Activated T-cell treated with anti-CD3 and anti-CD28 coated beads, Interleukin-2, amount 50 U/mL, for 4 hours (primary cell): ENCODE results near the gene NT5DC4. TPM values are rescaled to one million over a fixed set of nuclear protein-coding genes. Genes with fewer than 3 reads are reported as not detected.
"Not testable (repeated sequence)": the region's sequence is repeated elsewhere in the genome, so short reads cannot be mapped to it uniquely, and the experiment has no call there.

Experiments
- ATAC-seq, 2 donors: fragments of 200-7000 bp; cut with Tn5 transposase; one replicate each; pipeline ENCODE4 v1.10.0; 2021
- DNase-seq: peaks from one replicate; pipeline ENCODE4 v3.0.0-alpha.2; 2020
- H3K27me3 Mint-ChIP-seq: one replicate; pipeline ENCODE4 v1.8.0; 2021; ENCODE audit warnings: low read depth, mixed read lengths
- H3K36me3 Mint-ChIP-seq: one replicate; pipeline ENCODE4 v1.8.0; 2022; ENCODE audit warnings: mixed read lengths; ENCODE audit not compliant: insufficient read depth
- H3K4me1 Mint-ChIP-seq: one replicate; pipeline ENCODE4 v1.8.0; 2021; ENCODE audit warnings: low read depth, mixed read lengths
- H3K4me3 Mint-ChIP-seq: one replicate; pipeline ENCODE4 v1.8.0; 2021; ENCODE audit warnings: mild to moderate bottlenecking, moderate library complexity, mixed read lengths
- H3K9me3 Mint-ChIP-seq: one replicate; pipeline ENCODE4 v1.8.0; 2021; ENCODE audit warnings: mixed read lengths
- total RNA-seq, 3 donors: library from RNA; stranded (reverse); gene quantifications; one replicate each; pipeline ENCODE4 v1.2.1, GENCODE V29; 2021

NT5DC4 gene
- total RNA-seq, 3 donors from 2014 or later: not detected

GRCh38 chr2:112690853-112691401 is 29.9 kb upstream of the NT5DC4 start:
- no peaks in the 10 kb centered on the region for H3K27me3 Mint-ChIP-seq
- no peak overlapping the region for H3K4me3 Mint-ChIP-seq
- no peaks in the 10 kb centered on the region for H3K9me3 Mint-ChIP-seq
- peak; percentile 56 for DNase-seq
- H3K4me1 Mint-ChIP-seq: peaks cover 33% of the 10 kb centered on the region
- ATAC-seq: peak; percentile 63 to 74
- H3K36me3 Mint-ChIP-seq: no peaks in the 10 kb centered on the region

GRCh38 chr2:112691881-112692281 is 28.9 kb upstream of the NT5DC4 start:
- peaks cover 33% of the 10 kb centered on the region for H3K4me1 Mint-ChIP-seq
- DNase-seq: no peak
- no peaks in the 10 kb centered on the region for H3K36me3 Mint-ChIP-seq
- H3K9me3 Mint-ChIP-seq: no peaks in the 10 kb centered on the region
- H3K27me3 Mint-ChIP-seq: no peaks in the 10 kb centered on the region
- no peak overlapping the region for H3K4me3 Mint-ChIP-seq
- ATAC-seq: no peak

- Mint-ChIP-seq H3K9me3 (no peaks in the 10 kb centered on the region), H3K4me1 (peaks cover 33% of the 10 kb centered on the region), H3K27me3 (no peaks in the 10 kb centered on the region), H3K36me3 (no peaks in the 10 kb centered on the region), H3K4me3 (no peak overlapping the region)
- DNase-seq (peak; percentile 30), ATAC-seq (peak; percentile 85 to 86)
These were observed 28.3 kb upstream of the NT5DC4 start for GRCh38 chr2:112692495-112692911.

DNA sequence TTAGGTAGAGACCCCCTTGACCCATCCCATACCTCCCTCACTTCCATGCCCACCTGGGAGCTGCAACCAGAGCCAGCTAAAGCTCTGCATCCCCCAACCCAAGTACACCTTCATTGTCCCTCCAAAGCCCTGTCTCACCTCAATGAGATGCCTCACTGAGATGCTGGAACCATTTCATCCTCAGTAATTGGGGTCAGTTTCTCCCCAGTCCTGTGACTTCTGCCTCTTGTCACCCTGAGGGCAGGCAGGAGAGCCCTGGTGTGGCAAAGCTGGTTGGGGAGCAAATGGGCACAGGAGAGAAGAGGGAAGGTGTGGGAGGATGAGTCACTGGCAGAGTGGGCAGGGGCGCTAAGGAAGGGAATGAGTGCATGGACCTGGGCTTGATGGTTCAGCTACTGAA is 27.9 kb upstream of the NT5DC4 start:
- ATAC-seq (peak; percentile 59 to 60), DNase-seq (no peak)
- Mint-ChIP-seq H3K4me3 (no peak overlapping the region), H3K27me3 (no peaks in the 10 kb centered on the region), H3K4me1 (peaks cover 33% of the 10 kb centered on the region), H3K36me3 (no peaks in the 10 kb centered on the region), H3K9me3 (no peaks in the 10 kb centered on the region)

- Mint-ChIP-seq H3K4me3 (no peak overlapping the region), H3K9me3 (no peaks in the 10 kb centered on the region), H3K27me3 (no peaks in the 10 kb centered on the region), H3K4me1 (peaks cover 33% of the 10 kb centered on the region), H3K36me3 (no peaks in the 10 kb centered on the region)
- ATAC-seq: no peak
- DNase-seq: no peak
These were observed 27.2 kb upstream of the NT5DC4 start for GRCh38 chr2:112693596-112693995.

DNA sequence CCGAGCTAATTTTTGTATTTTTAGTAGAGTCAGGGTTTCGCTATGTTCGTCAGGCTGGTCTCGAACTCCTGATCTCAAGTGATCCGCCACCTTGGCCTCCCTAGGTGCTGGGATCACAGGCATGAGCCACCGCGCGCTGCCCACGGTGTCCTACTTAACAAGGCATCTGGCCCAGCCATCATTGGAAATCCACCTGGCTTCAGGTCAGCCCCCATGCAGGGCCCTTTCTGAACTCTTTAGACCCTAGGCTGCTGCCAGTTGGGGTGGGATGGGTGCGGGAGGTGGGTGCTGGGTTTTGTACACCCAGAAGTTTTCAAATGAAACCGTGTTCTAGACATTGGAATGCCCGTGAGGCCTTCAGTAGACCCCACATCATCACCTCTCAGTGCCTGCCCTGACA is 26.6 kb upstream of the NT5DC4 start:
- DNase-seq: no peak
- no peaks in the 10 kb centered on the region for H3K27me3 Mint-ChIP-seq
- H3K36me3 Mint-ChIP-seq: no peaks in the 10 kb centered on the region
- no peak overlapping the region for H3K4me3 Mint-ChIP-seq
- peaks cover 33% of the 10 kb centered on the region for H3K4me1 Mint-ChIP-seq
- no peak for ATAC-seq
- no peaks in the 10 kb centered on the region for H3K9me3 Mint-ChIP-seq

DNA sequence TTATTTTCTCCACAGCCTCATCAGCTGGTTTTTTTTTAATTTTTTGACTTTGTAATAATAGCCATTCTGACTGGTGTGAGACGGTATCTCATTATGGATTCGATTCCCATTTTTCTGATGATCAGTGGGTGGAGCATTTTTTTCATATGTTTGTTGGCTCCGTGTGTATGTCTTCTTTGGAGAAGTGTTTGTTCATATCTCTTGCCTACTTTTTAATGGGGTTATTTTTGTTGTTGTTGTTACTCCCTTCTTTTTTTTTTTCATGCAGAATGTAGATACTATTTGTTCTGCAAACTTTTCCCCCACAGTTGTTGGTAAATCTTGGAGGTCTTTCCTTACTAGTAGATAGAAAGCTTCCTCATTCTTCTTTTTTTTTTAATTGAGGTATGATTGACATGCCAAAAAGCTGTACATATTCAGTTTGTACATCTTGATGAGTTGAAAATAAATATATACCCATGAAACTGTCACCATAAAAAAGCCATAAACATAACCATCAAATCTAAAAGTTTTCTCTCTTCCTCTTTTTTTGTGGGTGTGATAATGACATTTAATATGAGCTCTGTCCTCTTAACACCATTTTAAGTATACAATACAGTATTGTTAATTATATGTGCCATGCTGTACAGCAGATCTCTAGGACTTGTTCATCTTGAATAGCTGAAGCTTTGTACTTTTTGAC is 21.8 kb upstream of the NT5DC4 start:
- H3K4me1 Mint-ChIP-seq: peaks cover 9% of the 10 kb centered on the region
- ATAC-seq (no peak), DNase-seq (no peak)
- no peaks in the 10 kb centered on the region for H3K36me3 Mint-ChIP-seq
- H3K4me3 Mint-ChIP-seq: no peak overlapping the region
- no peaks in the 10 kb centered on the region for H3K27me3 Mint-ChIP-seq
- no peaks in the 10 kb centered on the region for H3K9me3 Mint-ChIP-seq

- Mint-ChIP-seq H3K36me3 (no peaks in the 10 kb centered on the region), H3K4me1 (peaks cover 9% of the 10 kb centered on the region), H3K27me3 (peaks cover 2% of the 10 kb centered on the region), H3K9me3 (no peaks in the 10 kb centered on the region), H3K4me3 (no peak overlapping the region)
- ATAC-seq: no peak
- no peak for DNase-seq
These were observed 20.7 kb upstream of the NT5DC4 start for GRCh38 chr2:112699984-112700667.

- H3K27me3 Mint-ChIP-seq: peaks cover 2% of the 10 kb centered on the region
- no peak overlapping the region for H3K4me3 Mint-ChIP-seq
- DNase-seq: no peak
- H3K36me3 Mint-ChIP-seq: no peaks in the 10 kb centered on the region
- no peaks in the 10 kb centered on the region for H3K9me3 Mint-ChIP-seq
- H3K4me1 Mint-ChIP-seq: peaks cover 13% of the 10 kb centered on the region
- ATAC-seq: no peak
These were observed 19.8 kb upstream of the NT5DC4 start for GRCh38 chr2:112701052-112701451.

DNA sequence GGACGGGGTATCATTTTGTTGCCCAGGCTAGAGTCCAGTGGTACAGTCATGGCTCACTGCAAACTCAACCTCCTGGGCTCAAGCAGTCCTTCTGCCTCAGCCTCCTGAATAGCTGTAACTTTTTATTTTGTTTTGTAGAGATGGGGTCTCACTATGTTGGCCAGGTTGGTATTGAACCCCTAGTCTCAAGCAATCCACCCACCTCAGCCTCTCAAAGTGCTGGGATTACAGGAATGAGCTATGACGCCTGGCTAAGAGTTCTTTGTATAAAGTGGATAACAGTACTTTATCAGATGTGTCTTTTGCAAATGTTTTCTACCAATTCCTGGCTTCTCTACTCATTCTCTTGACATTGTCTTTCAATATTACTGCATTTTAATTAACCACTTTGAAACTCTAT is 17.1 kb upstream of the NT5DC4 start:
- ATAC-seq (no peak), DNase-seq (no peak)
- Mint-ChIP-seq H3K4me1 (peaks cover 31% of the 10 kb centered on the region), H3K36me3 (no peaks in the 10 kb centered on the region), H3K4me3 (no peak overlapping the region), H3K9me3 (no peaks in the 10 kb centered on the region), H3K27me3 (peaks cover 3% of the 10 kb centered on the region)

DNA sequence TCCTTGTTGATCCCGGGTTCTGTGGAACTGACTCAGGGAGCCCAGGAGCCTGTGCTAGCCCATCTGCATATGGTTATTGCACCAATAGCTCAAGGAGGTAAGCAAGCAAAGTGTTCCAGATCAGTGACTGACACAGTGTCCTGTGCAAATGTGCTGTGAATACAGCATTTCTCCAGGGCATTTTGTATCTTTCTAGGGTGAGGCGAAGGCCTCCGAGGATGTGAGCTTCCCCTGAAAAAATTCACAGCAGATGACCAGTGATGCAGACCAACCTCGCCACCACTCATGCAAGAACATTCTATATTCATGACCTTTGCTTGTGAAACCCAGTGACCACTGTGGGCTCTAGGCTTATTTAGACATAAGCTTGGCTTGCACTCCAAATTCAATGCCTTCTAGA is 15.2 kb upstream of the NT5DC4 start:
- no peak overlapping the region for H3K4me3 Mint-ChIP-seq
- ATAC-seq: no peak
- peaks cover 36% of the 10 kb centered on the region for H3K4me1 Mint-ChIP-seq
- no peaks in the 10 kb centered on the region for H3K36me3 Mint-ChIP-seq
- no peaks in the 10 kb centered on the region for H3K9me3 Mint-ChIP-seq
- H3K27me3 Mint-ChIP-seq: peaks cover 3% of the 10 kb centered on the region
- no peak for DNase-seq

DNA sequence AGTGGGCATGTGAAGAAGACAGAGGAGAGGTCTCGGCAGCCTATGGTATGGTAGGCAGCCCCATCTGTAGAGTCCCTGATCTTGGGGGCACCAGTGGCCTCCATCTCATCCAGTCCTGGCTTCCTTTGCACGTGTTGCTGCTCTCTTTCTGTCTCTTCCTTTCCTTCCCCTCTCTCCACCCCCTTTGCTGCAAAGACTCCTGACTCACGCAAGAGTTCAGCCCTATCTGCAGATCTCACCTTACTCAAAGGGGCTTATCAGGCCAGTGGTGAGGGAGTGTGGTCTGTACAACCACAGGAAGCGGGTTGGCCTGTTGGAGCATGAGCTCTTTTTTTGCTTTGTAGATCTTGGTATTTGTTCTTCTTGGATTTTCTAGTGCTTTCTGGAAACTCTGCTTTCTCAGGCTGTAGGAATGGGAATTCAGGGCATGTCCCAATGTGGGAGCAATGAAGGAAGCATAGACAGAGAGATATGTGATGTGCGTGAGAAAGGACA is 14.6 kb upstream of the NT5DC4 start:
- Mint-ChIP-seq H3K4me1 (peaks cover 34% of the 10 kb centered on the region), H3K9me3 (no peaks in the 10 kb centered on the region), H3K36me3 (no peaks in the 10 kb centered on the region), H3K4me3 (peak overlapping the region; percentile 39), H3K27me3 (peaks cover 3% of the 10 kb centered on the region)
- ATAC-seq (peak; percentile 95 to 96), DNase-seq (no peak)

GRCh38 chr2:112706947-112707346 is 13.9 kb upstream of the NT5DC4 start:
- not testable (repeated sequence) for DNase-seq, H3K36me3 Mint-ChIP-seq, ATAC-seq, H3K27me3 Mint-ChIP-seq, H3K9me3 Mint-ChIP-seq, H3K4me3 Mint-ChIP-seq
- H3K4me1 Mint-ChIP-seq: peaks cover 33% of the 10 kb centered on the region

DNA sequence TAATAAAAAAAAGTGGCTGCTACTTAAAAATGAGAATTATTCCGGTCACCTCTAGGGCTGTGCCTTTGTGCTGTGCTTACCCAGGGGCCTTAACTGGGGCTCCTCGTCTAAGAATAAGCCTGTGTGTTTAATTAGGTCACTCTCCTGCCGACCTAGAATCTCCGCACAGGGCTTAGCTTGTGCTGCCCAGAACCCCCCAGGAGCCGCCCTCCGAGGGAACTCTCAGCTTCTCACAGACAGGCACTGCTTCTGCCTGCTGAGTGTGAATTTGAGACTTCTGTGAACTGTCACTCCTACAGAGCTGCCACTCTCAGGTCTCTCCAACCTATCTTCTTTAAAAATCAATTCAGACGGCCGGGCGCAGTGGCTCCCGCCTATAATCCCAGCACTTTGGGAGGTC is 11.9 kb upstream of the NT5DC4 start:
- ATAC-seq (no peak), DNase-seq (no peak)
- no peaks in the 10 kb centered on the region for H3K9me3 Mint-ChIP-seq
- peaks cover 36% of the 10 kb centered on the region for H3K4me1 Mint-ChIP-seq
- no peak overlapping the region for H3K4me3 Mint-ChIP-seq
- peaks cover 3% of the 10 kb centered on the region for H3K27me3 Mint-ChIP-seq
- H3K36me3 Mint-ChIP-seq: no peaks in the 10 kb centered on the region

GRCh38 chr2:112709703-112710102 is 11.1 kb upstream of the NT5DC4 start:
- peaks cover 36% of the 10 kb centered on the region for H3K4me1 Mint-ChIP-seq
- no peak for ATAC-seq
- no peak for DNase-seq
- H3K9me3 Mint-ChIP-seq: no peaks in the 10 kb centered on the region
- peaks cover 2% of the 10 kb centered on the region for H3K27me3 Mint-ChIP-seq
- no peaks in the 10 kb centered on the region for H3K36me3 Mint-ChIP-seq
- H3K4me3 Mint-ChIP-seq: no peak overlapping the region
